Measurements from ENCODE around the gene CHST13. TPM values are rescaled to one million over a fixed set of nuclear protein-coding genes. Genes with fewer than 3 reads are reported as not detected.

Gene CHST13
- total RNA-seq, 1 experiment from 2014 or later: 0.52 TPM

- ChIA-PET POLR2A (ENCODE audit: unreplicated experiment) (no interaction called here), CTCF (no interaction called here)
- Histone ChIP-seq H3K27me3 (ENCODE audit: insufficient read depth, low read depth) (no peaks in the 10 kb centered on the region), H4K20me1 (ENCODE audit: insufficient read depth) (no peaks in the 10 kb centered on the region), H2AFZ (no peak overlapping the region), H3K4me2 (no peak overlapping the region), H3K9me3 (ENCODE audit: insufficient read depth, low read depth) (no peaks in the 10 kb centered on the region), H3K27ac (no peak overlapping the region), H3F3A (ENCODE audit: insufficient read depth, low read depth) (no peaks in the 10 kb centered on the region), H3K36me3 (ENCODE audit: low read depth) (no peaks in the 10 kb centered on the region), H3K4me1 (replicated peaks; ENCODE audit: insufficient read depth) (no peaks in the 10 kb centered on the region), H3K9me2 (ENCODE audit: insufficient read depth) (no peaks in the 10 kb centered on the region), H3K4me3 (no peak overlapping the region), H3K79me2 (ENCODE audit: low read depth) (no peaks in the 10 kb centered on the region)
- no peak for TF ChIP-seq CTCF (conservative IDR thresholded peaks at IDR 0.05)
- no peak for TF ChIP-seq EZH2 (IDR thresholded peaks at IDR 0.05; ENCODE audit: low read depth)
- intact Hi-C loops (cut with micrococcal nuclease; ENCODE audit: unreplicated experiment): no loop called here
- no peak for DNase-seq
- BruUV-seq (replicated peaks): no TSS peak
Measured at GRCh38 chr3:126485176-126485897, 38.6 kb upstream of the CHST13 start.

- Histone ChIP-seq H3K9me2 (ENCODE audit: insufficient read depth) (no peaks in the 10 kb centered on the region), H3K4me2 (no peak overlapping the region), H2AFZ (no peak overlapping the region), H3K36me3 (ENCODE audit: low read depth) (no peaks in the 10 kb centered on the region), H3K4me1 (replicated peaks; ENCODE audit: insufficient read depth) (no peaks in the 10 kb centered on the region), H3F3A (ENCODE audit: insufficient read depth, low read depth) (no peaks in the 10 kb centered on the region), H3K4me3 (no peak overlapping the region), H3K9me3 (ENCODE audit: insufficient read depth, low read depth) (no peaks in the 10 kb centered on the region), H3K27ac (no peak overlapping the region), H3K27me3 (ENCODE audit: insufficient read depth, low read depth) (no peaks in the 10 kb centered on the region), H4K20me1 (ENCODE audit: insufficient read depth) (no peaks in the 10 kb centered on the region), H3K79me2 (ENCODE audit: low read depth) (no peaks in the 10 kb centered on the region)
- CTCF ChIA-PET: no interaction called here
- no peak for TF ChIP-seq CTCF (conservative IDR thresholded peaks at IDR 0.05)
- TF ChIP-seq EZH2 (IDR thresholded peaks at IDR 0.05; ENCODE audit: low read depth): no peak
- BruUV-seq (replicated peaks): no TSS peak
- no peak for DNase-seq
- intact Hi-C loops (cut with micrococcal nuclease; ENCODE audit: unreplicated experiment): no loop called here
- POLR2A ChIA-PET (ENCODE audit: unreplicated experiment): no interaction called here
Measured at GRCh38 chr3:126485956-126486355, 38.0 kb upstream of the CHST13 start.

GRCh38 chr3:126486360-126486847 is 37.6 kb upstream of the CHST13 start:
- Histone ChIP-seq H3K4me2 (no peak overlapping the region), H3K36me3 (ENCODE audit: low read depth) (no peaks in the 10 kb centered on the region), H3K27me3 (ENCODE audit: insufficient read depth, low read depth) (peaks cover 2% of the 10 kb centered on the region; the same call in 1 of the 2 replicates), H3K4me1 (replicated peaks; ENCODE audit: insufficient read depth) (no peaks in the 10 kb centered on the region), H3K4me3 (no peak overlapping the region), H2AFZ (no peak overlapping the region), H3F3A (ENCODE audit: insufficient read depth, low read depth) (no peaks in the 10 kb centered on the region), H3K9me3 (ENCODE audit: insufficient read depth, low read depth) (no peaks in the 10 kb centered on the region), H3K9me2 (ENCODE audit: insufficient read depth) (no peaks in the 10 kb centered on the region), H3K27ac (no peak overlapping the region), H4K20me1 (ENCODE audit: insufficient read depth) (no peaks in the 10 kb centered on the region), H3K79me2 (ENCODE audit: low read depth) (no peaks in the 10 kb centered on the region)
- ChIA-PET CTCF (no interaction called here), POLR2A (ENCODE audit: unreplicated experiment) (no interaction called here)
- DNase-seq: no peak
- intact Hi-C loops (cut with micrococcal nuclease; ENCODE audit: unreplicated experiment): no loop called here
- no TSS peak for BruUV-seq (replicated peaks)
- no peak for TF ChIP-seq EZH2 (IDR thresholded peaks at IDR 0.05; ENCODE audit: low read depth)
- no peak for TF ChIP-seq CTCF (conservative IDR thresholded peaks at IDR 0.05)

Measured in PC-9 (cell line).